HG02588 (cell line): Measurements from ENCODE around the gene MYO5A.

ENCODE experiments used
- ATAC-seq: cut with Tn5 transposase; IDR thresholded peaks from one replicate; pipeline ENCODE4 v1.9.1; 2021; ENCODE audit warnings: mild to moderate bottlenecking, moderate library complexity; ENCODE audit not compliant: unreplicated experiment

The MYO5A gene

DNA sequence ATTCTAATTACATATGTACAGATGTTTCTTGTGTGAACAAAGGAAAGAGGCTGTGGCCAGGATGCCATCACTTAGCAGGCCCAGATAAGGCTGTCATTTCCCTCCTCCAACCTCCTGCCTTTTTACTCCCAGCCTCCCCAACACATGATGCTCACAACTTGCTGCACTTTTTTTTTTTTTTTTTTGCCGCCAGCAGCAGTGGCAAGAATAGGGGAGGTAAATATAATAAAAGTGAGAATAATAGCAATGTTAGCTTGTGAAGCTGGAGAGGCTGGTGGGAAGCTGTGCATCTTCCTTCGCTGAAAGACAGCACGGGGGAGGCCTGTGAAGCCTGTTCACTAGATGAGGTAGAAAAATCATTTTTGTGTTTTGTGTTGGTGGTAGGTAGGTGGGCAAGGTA is 190.6 kb downstream of the MYO5A start:
- ATAC-seq: no peak

DNA sequence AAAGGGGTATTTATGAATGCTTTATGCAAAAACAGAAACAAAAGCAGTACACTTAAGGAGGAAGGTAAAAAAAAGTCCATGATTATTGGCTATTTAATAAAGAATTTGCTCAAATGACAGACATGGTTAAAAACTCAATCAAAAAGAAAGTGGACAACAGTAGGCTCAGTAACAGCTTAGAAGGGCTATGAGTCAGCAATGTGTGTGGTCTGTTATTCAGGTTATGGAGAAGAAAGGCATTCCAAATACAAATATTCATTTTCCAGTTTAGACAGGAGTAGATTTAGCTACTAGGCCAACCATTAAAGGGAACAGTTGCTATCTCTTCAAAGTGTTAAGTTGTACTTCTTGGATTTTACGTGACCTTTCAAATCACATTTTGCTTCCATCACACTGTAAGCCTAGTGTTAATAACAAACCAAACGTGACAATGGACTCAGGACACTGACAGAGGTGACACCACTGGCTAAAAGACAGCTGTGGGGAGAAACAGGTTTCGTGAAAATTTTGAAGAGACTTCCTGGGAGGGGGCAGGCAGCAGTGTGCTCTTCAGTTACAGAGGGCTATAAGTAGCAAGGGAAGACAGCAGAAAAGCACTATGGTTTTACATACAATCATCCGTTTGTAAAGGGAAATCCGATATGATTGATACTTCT is 191.4 kb downstream of the MYO5A start:
- no peak for ATAC-seq

DNA sequence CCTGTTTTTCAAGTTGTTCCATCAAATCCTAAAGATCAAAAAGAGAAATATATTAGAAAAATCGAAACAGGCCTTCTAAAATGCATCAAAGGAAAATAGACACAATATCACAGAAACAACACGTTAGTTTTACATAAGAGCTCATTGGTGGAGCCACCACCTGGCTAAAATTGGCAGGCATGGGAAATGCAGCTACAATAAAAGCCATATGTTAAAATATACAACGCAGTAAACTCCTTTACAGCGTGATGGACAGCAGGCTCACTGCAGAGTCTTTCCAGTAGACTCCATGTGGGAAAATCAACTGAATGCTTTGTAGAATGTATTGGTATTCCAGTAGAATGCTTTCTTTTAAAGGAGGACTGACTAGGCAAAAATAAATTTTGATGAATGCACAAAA is 192.2 kb downstream of the MYO5A start:
- ATAC-seq: no peak

DNA sequence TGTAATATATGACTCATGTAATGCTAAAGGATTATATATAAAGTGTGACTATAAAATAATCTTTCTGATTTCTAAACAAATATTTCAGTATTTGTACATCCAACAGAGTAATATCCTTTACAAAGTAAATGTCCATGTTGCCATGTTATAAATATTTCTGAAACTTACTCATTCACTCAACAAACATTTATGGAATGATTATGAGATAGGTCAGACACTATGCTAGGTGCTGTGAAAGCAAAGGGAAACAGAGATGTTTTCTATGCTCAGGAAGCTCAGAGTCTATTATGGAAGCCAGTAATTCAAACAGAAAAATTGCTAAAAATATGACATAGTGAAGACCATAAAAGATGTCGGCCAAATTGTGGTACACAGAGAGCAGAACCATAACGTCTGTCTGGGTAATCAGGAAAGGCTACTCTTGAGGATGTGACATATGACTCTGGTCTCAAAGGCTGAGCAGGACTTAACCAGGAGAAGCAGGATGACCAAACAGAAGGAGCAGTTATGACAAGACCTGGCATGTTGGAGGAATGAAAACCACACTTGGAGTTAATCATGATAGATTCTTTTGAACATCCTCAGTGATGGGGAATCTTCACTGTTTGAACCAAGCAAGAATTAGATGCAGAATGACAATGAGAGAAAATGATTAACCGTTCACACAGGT is 194.1 kb downstream of the MYO5A start:
- ATAC-seq: no peak

DNA sequence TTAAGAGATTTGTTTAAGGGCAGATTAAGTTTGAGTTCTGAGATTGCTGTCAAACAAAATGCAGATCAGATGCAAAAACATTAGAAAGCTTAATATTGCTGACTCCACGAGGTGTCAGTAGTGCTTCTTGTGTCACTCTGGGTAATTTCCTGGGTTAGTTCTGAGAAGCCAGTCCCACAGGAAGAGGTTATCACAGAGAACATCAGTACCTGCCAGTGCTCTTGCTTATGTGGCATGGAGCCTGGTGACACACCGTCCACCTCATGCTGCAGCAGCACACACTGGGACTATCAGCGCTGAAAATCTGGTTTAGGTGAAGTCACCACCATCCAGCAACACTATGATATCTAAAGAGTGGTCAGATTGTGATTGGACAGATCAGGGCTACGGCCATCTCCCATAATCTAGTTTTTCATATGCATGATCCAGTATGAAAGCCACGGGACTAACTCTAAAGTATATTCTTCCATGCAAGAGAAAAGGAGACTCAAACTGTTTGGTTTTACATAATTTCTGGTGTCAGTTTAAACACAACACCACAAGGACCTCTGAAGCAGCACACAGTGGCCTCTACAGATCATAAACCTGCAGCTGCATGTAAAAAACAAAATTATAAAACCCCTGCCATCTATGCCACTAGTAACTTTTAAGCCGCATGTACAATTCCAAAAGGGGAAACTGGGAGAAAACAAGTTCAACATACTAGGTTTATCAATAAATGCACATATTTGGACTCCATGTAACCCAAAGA is 197.0 kb downstream of the MYO5A start:
- peak; percentile 87 for ATAC-seq

DNA sequence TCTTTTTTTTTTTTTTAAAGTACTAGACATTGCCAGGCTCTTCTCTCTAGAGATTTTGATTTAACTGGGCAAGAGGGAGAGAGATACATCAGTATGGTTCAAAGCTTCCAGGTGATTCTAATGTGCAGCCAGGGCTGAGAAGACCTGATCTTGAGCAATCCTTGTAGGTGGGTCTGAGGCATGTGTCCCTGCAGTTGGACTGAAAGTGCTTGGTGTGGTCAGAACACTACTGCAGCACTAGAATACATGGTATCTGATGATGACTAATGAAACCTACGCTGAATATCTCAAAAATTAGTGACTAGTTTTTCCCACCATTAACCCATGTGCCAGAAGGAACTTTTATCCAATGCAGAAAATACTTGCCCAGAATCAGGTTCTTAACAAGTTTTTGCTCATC is 198.7 kb downstream of the MYO5A start:
- no peak for ATAC-seq

DNA sequence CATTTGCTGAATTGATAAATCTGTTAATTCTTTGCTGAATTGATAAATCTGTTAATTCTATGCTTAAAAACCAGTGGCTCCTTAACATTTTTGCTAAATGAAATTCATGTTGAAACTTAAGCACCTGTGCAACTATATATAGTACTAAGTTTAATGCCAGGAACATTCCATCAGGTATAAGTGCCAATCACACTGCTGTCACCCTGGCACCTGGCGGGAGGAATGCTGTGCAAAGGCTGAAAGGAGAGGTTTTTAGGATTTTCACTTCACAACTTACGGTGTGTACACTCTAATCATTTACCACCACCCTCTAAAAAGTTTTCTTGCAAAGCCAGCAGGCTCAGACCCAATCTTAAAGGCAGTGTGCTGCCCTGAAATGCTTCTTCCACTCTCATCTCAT is 199.5 kb downstream of the MYO5A start:
- ATAC-seq: no peak

DNA sequence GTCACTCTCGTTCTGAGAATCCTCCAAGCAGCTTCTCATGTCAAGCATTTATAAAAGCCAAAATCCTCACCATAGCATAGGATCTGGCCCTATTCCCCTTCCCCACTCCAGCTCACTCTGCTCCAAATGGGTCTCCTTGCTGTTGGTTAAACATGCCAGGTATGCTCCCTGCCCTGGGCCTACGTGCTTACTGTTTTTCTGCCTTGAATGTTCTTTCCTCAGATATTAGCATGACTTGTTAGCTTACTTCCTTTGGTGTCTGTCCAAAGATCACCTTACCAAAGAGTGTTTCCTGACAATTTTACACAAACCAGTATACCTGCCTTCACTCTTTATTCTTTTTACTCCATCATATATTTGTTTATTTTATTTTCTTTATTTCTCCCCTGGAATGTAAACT is 200.0 kb downstream of the MYO5A start:
- ATAC-seq: no peak

DNA sequence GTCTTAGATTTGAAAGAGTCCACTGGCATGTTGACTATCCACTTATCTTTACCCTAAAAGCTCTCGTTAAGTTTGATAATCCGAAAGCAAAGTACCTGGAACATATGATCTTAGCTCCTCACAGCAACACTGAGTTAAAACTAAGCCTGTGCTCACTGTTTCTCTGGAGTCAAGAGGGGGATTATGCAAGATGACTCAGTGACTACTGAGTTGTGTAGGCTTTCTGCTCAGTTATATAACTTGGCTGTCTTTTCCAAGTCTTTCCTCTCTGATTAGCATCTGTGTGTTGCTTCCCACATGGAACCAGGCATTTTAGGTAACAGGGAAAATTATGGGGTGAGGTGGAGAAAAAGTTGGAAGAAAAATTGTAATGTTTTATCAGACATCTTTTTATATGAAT is 201.9 kb downstream of the MYO5A start:
- no peak for ATAC-seq

DNA sequence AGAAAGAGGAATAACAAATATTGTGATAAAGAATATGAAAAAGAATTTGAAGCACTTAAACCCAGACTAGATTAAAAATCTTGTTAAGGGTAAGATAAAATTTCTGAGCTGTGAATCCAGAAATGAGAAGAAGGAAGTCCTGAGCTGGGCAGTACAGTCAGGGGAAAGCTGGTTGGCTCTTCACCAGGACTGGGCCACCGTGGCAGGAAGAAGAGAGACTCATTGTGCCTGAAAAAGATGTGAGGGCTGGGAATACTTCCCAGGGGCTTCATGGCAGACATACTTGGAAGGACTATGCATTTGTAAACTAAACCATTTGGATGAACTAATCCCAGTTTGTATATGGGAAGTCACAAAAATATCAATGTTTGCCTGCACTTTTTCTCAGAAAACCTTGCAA is 204.6 kb downstream of the MYO5A start:
- ATAC-seq: no peak

DNA sequence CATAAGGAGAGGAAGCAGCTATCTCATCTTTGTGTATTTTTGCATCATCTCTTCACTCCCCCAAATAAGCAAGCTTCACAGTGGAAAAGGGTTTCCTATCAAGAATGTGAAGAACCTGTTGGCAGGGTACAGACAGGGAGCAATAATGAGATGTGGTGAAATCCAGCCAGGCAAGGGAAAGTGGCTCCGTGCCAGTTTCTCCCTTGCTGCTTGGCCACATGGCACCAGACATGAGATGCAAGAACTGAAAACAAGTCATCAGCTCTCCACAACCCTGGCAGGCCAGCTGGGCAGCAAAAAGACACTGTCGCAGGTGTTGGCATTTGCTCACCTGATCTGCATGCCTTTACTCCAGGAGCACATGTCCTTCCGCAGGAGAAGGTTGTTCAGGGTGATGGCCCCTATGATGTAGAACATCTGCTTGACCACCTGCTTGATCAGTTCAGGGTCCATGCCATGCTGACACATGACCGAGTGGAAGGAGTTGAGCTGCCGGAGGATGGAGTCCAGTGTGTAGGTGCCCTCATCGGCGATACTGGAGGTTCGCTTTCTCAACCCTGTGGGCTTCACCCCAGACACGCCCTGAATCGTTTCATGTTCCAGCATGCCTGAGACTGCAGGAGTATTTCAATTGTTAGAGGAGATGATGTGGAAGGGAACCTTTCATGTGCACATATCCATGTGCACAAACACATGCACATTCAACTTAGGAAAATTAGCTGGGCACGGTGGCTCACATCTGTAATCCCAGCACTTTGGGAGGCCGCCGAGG is 209.8 kb downstream of the MYO5A start:
- no peak for ATAC-seq

DNA sequence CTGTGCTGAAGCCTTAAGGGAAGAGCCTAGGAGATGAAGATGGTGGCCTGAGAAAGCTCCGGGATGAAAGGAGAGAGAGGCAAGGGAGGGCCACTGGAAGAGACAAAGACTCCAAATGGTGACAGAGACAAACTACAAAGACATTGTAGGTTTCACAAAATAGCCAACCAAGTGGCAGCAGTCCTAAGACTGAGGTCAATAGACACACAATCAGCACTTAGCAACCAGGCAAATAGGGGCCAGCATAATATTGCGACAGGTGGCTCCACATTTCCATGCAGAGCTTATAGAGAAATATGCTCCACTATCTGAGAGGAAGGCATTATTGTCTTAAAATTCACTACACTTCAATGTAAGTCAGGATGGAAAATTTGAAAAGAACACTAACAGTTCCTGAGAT is 211.0 kb downstream of the MYO5A start:
- no peak for ATAC-seq

DNA sequence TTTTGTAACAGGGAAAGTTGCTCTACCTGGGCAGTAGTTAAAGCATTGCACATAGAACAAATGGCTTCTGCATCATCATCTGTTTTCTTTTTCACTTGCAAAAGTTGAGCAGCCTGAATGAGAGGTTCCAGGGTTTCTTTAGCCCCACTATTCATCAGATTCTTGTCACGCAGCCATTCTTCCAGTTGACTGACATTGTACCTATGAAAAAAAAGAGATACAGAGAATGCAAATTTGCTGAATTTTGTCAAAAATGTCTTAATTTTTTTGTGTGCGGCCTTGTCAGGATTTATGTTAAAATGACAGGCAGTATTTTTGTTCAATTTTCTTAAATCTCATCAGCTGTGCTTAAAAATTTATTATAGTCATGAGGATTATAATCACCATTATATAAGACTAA is 211.7 kb downstream of the MYO5A start:
- ATAC-seq: no peak

DNA sequence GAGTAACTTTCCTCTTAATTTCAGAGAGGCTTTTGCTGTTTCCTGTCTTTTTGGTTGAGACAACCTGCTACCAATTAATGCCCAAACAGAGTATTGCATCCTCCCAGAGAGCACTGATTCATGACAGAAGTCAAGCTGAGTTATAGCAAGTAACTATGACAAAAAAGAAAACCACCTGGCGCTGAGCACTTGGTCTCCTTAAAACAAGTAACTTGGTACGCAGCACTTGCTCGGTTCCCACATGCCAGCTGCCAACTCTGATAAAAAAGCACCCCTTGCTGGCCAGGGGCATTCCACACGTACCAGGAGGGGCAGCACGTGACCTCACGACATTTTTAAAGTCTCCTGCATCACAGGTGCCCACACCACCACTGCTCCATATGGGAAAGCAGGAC is 219.5 kb downstream of the MYO5A start:
- peak; percentile 53 for ATAC-seq

DNA sequence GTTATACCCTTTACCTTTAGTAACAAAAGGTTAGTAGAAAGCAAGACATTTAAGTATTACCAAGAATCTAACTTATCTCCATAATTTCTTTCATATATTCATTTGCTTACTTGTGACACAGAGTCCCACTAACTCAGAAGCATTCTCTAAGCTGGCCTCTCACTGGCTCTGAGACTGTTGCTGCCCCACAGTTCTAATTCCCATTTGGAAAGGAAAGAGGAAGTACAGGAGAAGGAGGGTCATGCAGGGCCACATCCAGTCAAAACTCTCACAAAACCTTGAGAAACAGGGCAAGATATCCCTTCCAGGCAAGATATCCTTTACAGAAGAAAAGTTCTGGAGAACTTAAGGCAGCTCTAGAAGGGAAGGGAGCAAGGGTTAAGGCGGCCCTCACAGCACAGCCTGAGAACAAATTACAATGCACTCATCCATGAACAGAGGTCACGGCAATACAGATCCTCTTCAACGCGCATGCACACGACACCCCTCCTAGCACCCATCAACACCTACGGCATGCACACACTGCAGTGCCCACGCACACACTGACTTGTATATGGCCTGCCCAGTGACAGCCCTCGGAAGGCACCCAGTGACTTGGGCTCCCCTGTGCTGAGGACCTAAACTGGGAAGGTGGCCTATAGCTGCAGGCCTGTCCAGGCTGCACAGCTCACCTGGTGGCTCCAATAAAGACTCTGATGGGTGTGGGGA is 220.1 kb downstream of the MYO5A start:
- peak; percentile 56 for ATAC-seq

DNA sequence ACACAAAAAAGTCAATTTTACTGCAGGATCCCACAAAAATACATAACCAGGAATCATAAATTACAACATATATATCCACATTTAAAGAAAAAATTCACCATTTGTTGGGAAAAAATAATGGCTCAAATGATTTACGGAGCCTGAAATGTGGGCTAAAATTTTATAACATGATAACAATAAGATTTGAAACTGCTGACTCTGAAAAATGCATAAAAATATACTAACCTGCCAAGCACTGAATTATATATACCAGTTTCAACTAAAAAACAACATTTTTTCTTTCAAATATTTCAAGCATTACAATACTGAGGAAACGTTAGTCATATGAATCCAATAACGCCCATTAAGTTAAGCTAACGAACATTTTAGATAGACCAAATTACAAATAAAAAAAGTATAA is 220.8 kb downstream of the MYO5A start:
- ATAC-seq: no peak

DNA sequence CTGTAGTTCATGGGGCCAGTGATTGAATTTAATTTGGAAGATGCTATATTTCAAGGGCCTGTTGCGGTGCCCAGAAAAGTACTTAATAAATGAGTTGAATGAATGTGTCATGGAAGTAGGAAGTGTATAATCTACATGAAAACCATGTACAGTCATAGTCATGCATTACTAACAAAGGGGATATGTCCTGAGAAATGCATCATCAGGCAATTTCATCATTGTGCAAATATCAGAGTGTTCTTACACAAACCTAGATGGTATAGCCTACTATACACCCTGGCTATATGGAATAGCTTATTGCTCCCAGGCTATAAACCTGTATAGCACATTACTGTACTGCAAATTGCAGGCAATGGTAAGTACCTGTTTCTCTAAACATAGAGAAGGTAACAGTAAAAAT is 222.4 kb downstream of the MYO5A start:
- ATAC-seq: no peak

DNA sequence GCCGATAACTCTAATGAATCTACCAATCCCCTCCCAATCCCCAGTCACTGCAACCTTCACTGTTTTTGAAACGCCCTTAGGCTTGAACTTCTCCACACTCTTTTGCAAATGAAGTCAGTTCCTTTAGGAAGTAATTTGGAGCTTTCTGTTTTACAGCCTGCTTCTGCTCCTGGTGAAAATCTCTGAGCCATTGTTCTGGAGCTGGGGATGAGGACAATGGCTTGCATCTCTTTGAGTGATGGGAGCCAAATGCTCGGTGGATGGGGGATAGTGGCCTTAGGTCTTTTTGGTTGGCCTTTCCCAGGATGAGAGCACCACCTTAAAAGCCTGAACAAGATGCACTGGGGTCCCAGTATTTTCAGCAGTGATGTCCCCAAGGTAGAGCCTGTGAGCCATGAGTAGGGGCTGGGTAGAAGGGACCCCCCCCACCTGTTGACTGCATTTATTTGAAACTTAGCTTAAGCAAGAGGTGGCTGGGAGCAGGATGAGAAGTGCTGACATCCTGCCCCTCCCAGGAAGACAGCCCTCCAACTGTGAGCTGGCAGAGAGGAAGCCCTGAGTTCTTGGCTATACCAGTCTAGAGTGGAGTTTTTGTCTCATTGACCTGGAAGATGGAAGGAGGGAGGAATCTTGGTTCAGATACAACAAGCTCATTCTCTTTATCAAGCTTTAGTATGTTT is 225.4 kb downstream of the MYO5A start:
- ATAC-seq: no peak

DNA sequence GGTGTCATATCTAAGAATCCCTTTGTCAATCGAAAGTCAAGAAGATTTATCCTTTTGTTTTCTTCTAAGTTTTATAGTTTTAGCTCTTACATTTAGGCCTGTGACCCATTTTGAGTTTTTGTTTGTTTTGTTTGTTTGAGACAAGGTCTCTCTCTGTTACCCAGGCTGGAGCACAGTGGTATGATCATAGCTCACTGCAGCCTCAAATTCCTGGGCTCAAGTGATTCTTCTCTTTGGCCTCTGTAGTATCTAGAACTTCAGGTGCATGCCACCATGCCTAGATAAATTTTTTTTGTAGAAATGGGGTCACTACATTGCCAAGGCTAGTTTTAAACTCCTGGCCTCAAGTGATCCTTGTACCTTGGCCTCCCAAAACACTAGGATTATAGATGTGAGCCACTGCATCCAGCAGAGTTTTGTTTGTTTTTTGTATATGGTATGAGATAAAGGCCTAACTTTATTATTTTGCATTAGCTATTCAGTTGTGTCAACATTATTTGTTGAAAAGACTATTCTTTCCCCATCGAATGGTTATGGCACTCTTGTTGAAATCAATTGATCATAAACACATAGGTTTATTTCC is 227.3 kb downstream of the MYO5A start:
- no peak for ATAC-seq

DNA sequence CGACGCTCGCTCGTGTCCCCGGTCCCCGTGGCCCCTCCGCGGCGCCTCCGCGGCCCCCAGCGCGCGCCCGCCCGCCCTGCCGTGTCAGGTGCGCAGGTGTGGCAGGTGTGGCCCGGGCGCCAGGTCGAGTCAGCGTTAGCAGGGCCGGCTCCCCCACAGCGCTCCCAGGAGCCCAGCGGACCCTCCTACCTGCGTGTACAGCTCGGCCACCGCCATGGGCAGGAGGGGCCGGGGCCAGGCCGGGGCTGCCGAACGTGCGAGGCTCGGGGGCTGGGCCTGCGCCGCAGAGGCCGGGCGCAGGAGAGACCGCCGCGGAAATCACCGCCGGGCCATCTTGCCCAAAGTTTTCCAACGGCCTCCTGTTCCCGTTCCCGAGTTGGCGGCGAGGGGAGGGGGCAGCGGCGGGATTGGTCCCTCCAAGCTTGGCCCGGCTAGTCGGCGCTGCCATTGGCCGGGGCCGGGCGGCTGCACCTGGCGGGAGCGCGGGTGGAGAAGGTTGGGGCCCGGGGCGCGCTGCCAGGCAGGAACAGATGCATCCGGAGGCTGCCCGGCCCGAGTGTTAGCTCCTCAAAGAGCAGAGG is 233.2 kb downstream of the MYO5A start, which contains the start of gene MYO5C:
TSS of gene MYO5C (minus strand) at position 384 of the 581 bp plus-strand sequence. CDS start at position 216, 168 bp downstream.
- no peak for ATAC-seq
